Hematopoietic multipotent progenitor cell (in vitro differentiated cells): ENCODE measurements around the gene FGFR2. TPM values are rescaled to one million over a fixed set of nuclear protein-coding genes. Genes with fewer than 3 reads are reported as not detected.

ENCODE experiments used
- DNase-seq, 3 donors: peaks; one replicate each; pipeline ENCODE4 v3.0.0-alpha.2; 2011 to 2015; ENCODE audit warnings: low read depth in 2 of 3, low spot score in 2 of 3
- total RNA-seq: library from RNA; depleted of rRNA; stranded (reverse); fragments of >200 nt; gene quantifications from one replicate; pipeline ENCODE4 v1.2.3, GENCODE V29; 2012

FGFR2 gene
- total RNA-seq: not detected

DNA sequence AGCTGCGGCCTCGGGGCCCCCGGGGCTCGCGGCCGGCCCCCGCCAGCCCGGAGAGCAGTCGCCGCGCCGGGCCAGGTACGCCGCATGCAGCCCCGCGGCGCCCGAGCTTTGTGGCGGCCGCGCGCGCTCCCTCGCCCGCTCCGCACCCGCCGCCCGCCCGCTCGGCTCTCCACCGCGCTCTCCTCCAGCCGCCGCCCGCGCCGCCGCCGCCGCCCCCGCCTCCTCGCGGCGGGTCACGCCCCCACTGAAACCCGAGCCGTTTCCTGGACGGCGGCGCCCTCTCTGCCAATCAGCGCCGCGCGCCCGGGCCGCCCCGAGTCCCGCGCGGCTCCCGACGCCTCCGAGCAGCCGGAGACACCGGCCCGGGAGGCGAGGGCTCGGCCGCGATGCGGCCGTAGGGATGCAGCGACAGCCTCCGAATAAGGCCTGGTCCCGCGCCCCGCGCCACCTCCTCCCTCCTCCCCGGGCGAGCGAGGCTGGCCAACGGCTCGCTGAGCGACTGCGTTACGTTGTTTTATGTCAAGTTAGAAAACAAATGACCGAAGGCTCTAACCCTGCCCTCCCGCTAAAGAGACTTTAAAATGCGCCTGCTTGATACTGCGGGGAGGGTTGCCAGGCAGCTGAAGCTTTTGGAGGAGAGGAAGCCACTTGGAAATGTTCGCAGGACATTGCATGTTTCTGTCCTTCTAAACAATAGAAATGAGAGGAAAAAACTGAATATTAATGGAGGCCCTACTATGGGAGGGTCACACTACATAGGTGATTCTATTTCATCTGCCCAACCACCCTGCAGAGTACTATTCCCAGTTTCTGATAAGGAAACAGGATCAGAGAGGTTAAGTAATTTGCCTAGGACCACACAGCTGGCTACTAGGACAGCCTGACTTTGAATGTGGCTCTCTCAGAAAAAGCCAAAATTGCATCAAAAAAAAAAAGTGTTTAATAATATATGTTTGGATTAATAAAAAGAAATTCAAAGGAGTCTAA is at the start of gene FGFR2:
Gene FGFR2 (minus strand): TSS at position 182 of the 987 bp plus-strand sequence. CDS start 4,627 bp downstream, outside the sequence.
- DNase-seq: peak in 2 of 3 donors; percentile 55 to 60

DNA sequence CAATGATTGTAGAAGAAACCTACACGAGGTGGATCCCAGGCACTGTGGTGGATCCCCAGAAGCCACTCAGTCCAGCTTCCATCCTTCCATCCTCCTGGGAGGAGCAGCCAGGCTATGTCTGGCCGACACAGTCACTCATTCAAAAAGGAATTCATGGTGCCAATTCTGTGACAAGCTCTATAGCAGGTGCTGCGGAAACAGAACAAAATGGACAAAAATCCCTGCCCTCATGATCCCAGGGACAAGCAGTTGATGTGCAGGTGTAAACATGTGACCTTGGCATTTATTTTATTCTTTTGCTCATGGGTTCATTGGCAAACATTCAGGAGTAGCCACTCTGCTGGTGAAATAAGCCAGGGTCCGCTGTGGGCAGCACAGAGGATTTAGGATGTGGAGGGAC is 49.2 kb upstream of the FGFR2 start:
- DNase-seq: no peak

DNA sequence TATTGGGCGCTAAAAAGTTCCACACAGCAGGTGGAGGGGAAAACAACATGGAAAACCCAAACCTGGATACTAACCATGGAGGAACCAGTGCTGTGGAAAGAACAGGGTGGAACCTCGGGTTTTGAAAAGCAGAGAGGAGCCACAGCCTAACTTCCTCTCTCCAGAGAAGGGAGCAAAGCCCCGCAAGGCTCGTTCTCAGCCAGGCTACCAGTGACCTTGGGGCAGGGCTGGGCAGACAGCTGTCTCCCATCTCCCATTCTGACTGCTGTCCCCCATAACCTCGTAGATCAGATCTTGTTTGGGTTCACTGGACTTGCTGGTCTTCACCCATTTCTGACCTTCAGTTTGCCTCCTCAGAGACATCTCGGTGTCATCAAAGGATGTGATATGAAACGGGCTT is 47.5 kb upstream of the FGFR2 start:
- no peak for DNase-seq

DNA sequence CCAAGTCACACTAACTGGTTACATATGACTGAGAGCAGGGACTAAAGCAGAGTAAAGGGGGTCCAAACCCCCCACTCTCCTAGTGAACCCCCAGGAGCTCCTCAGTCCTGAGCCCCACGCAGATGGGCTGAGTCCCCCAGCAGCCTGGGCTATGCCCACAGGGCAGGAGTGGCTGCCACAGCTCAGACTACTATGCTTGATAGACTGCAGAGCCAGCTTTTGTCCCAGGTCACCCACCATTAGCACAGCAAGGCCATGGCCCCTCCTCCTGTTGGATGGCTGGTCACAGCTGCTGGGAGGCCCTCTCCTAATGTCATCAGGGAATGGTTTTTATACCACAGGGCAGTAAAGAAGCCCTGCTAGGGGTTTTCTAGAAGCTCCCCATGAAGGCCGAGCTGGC is 46.3 kb upstream of the FGFR2 start:
- no peak for DNase-seq

DNA sequence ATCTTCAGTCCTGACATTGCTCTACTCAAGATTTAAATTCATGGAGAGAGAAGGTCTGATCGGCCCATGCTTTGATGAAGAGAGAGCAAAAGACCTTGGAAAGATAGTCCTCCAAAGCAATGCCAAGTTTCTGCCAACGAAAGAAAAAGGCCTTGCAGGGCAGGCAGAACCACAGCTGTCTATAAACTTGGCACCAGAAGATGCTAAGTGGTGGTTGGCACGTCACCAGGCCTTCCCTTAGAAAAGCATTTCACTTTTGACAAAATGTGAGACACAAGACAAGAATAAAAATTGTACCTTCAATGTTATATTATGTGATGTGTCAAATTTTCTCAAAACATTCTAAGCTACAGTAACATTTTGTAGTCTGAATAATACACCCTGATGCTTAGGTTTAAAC is 42.0 kb upstream of the FGFR2 start:
- no peak for DNase-seq

DNA sequence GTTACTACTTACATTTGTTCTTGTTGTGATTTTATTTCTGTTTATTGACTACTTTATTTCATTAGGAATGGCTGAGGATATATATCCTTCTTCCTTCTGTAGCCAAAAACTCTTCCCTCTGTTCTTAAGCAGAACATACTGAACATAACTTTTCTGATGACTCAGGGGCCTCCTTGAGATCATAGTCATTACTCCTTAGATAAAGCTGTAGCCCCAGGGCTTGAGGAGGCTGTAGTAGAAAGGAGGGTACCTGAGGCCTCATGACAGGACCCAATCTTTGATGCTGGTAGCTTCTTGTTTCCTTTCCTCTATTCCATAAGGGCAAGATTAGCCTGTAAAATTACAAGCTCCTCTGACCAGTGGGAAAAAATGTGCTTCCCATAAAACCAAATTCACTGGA is 41.2 kb upstream of the FGFR2 start:
- DNase-seq: no peak

DNA sequence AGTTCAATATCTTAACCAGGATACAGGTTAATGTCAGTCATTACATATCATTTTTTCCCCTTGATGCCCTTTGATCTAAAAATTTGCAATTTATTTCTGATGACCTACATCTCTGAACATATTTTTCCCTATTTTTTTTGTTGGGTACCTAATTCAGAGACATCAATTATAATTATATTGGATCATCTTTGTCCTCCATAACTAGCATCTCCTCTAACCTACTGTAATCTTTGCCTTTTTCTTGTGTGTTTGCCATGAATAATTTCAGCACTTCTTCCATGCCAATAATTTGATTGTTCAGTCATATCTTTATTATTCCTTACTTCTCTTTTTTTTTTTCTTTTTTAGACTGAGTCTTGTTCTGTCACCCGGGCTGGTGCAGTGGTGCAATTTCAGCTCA is 39.2 kb upstream of the FGFR2 start:
- DNase-seq: no peak

DNA sequence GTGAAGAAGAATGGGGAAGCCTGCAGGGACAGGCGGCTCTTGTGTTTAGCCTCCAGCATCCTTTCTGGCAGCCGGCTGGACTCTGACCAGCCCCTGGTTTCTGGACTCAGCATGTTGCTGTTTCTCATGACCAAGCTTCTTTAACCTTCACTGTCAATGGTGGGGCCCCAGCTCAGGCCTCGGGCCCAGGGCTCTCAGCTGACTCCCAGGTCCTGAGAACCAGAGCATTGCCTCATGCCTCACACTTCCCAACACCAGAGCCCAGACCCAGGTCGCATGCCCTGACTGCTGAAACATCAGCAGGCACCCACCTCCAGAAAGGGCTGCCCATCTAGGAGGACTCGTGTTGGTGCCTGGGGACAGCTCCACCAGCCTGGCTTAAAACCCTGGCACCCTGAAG is 34.8 kb upstream of the FGFR2 start:
- no peak for DNase-seq

DNA sequence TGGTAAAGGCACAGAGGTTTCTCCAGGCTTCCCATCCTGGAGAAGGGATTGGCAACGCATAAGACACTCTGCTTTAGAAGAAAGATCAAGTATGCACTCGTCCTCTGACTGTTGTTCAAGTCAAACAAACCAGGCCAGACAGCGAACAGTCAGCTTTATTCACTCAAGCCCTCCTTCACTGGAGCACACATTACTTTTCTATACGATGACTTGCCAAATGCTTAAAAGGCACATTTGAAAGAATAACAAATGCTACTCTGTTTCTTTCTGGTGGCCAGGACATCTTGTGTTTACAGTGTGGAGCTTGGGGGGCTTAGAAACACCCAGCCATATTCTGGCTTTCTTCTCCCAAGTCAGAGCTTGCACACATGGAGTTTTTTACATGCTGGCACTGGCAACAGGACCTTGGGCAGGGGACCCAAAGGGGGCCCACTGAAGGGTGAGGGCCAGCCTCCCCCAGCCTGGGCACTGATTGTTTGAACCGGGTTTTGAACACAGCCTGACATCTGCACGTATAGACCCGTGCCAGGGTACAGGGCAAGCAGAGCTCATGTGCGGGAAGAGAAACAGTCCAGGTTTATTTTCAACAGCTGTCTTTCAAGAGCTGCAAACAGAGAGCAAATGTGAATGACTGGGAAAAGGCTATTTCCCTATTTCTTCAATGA is 33.3 kb upstream of the FGFR2 start:
- DNase-seq: no peak

DNA sequence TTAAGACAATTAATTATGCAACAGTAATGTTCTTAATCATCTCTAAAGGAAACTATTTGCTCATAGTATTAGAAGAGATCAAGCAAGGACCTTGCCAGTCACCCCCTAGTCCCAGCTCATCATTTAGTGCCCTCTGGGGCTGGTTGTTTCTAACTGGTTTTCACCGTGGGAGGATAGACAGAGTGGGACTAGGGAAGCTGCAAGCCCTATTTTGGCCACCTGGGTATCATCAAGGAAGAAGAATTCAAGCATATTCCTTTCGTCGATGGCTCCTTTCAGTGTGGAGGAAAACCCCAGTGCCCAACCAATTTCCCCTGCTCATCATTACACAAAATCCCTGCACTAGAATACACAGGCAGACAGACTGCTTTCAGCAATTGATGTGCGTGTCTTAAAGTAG is 30.6 kb upstream of the FGFR2 start:
- DNase-seq: no peak

DNA sequence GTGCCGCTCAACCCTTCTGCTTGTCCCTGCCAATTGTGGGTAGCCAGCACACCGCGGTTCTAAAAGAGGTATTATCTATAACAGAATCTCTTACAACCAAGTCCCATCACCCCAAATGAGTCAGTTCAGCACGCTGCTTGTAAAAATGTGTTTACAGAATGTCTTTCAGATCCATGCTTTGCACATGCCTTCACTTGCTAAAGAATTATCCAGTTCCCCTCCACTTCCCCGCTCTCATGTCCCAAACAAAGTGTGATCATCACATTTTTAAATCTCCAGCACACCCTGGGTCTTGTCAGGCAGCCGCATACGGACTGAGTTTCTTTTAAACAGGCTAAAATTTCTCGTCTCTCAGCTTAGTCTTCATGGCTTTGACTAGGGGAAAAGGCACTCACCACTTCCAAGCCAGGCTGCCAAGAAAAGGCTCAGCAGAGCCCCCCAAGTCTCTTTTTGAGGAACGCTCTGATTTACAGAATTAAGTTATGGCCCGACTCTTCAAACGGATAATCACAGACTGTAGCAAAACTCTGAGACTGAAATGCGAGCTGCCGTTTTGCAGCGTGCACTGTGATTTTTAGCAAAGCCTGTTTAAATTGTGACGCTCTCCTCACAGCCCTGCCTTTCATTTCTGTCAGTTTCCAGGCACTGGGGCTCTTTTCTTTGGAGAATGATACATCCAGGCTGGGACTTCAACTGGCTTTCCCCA is 29.8 kb upstream of the FGFR2 start:
- no peak for DNase-seq

DNA sequence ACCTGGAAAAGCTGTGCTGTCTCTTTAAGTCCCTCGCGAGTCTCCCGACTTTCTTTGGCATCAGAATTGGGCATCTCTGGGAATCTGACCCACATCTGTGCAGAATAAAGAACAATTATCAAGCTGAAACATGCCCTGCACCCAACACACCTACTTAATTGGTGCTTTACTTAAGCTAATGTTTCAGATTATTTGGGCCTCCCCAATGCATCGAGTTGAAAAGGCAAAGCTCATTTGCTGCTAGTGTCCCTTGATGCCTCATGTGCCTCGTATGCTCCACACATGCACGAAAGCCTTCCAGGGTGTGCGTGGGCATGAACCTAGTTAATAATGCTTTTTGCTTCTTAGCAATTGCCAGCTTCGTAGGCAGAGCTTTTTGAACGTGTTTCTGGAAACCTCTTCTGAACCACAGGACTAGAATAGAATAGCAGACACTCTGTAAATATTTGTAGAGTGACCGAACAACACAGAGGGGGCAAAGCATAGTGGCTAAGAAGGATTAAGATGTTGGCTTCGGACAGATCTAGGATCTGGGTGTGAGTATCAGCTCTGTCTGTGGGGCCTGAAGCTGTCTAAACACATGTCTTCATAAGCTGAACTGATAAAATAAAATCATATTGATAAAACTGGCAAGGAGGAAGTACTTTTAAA is 26.7 kb upstream of the FGFR2 start:
- no peak for DNase-seq

DNA sequence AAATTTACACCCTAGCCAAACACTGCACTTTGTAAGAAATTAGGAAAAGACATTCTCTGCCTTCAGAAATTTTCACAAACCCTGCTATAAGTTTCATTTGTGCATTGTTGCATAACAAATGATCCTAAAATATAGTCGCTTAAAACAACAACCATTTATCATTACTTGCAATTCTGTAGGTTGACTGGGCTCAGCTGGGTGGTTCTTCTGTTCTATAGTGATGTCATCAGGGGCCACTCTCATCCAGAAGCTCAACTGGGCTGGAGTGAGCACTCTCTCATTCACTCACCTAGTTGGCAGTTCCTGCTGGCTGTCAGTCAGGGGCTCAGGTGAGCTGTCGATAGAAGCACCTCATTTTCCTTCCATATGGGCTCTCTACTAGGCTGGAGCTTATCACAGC is 20.7 kb upstream of the FGFR2 start:
- no peak for DNase-seq

DNA sequence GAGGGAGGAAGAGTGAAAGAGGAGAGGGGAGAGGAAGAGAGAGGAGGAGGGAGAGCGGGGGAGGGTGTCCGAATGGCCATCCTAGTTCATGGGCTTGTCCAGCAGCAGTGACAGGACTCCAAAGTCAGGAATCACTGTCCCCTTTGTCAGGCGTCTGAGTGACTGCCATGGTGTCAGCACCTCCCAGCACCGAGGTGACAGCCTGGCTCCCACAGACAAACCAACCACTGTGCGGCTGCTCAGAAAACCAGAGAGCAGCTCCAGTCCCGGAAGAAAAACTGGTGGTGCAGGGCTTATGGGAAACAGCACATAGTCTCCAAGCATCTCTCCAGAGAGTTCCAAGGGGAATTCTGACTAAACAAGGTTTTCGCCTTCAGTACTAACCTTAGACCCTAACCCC is 18.9 kb upstream of the FGFR2 start:
- DNase-seq: no peak

DNA sequence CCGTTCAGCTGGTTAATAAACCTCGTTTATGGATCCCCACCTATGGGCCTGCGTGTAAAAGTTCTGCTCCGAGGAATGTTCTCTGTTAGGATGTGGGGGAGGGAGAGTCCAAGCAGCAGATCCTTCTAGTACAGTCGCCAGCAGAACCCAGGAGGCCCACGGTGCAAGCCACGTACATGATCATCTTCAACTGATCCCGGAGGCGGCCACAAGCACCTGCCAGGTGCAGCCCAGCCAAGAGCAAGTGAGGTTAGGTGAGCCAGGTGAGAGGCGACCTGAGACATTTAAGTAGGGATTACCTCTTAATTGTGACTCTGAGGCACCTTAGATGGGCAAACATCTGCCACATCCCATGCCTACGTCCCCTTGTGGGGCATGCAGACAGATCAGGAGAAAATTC is 18.0 kb upstream of the FGFR2 start:
- DNase-seq: no peak

DNA sequence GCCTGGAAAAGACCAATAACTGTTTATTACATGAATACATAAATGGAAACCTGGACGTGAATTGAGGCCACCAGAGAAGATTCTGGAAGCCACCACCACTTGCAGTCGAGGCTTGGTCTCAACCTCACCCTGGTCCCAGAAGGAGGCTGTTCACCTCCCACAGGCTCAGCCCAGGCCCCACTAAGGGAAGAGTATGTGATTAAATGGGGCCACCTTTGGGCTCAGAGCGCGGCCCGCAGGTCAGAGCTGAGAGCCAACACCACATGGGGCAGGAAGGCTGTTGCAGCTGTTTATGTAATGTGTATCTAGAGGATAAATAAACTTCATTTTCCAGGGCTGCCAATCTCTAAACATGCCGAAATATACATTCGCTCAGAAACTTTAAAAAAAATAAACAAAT is 17.6 kb upstream of the FGFR2 start:
- DNase-seq: no peak

DNA sequence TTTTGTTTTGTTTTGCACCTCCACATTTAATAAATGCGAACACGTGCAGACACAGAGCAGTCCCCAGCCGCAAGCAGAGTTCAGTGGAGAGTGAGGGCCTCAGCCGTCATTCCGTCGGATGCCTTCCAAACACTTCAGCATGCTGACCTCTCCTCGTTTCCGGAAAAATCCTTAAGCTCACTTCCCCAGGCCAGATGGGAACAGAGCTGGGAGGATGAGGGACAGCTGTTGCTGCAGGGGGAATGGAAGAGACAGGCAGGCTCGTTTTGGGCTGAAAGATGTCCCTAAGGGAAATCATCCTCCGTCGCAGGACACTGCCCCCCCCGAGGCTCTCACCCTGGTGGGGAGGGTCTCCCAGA is 17.2 kb upstream of the FGFR2 start:
- DNase-seq: no peak

DNA sequence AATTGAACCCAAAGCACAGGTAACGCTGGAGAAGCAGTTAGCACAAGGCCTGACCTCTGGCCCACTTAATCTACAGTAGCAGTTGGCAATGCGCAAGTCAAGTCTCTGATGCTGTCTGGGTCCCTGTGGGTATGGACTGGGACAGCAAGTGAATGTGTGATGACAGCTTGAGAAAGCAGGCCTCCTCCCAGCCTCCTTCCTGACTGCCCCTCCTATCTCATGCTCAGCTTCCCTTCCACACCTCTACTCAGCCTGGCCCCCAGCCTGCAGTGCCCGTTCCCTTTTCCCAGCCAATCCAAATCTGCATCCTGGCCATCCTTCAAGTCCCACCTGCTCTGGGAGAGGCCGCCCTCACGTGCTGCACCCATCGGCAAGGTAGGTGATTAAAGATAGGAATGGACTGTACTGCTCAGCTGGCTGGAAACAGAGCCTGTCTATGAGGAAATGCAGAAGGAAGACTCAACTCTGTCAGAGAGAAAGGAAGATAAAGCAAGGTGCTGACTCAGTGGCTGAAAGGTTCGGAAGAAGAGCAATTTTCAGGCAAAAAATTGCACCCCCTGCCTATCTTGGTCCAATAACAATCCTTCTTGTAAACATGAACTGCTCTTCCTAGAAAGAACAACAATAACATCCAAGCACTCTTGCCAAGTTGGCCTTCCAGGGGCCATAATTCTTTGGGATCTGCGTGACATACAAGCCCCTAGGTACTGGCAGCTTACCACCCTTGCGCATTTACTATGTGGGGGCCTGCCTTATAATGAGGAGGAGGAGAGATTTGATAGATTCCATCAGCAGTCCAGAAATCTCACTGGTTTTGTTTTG is 16.6 kb upstream of the FGFR2 start:
- no peak for DNase-seq

DNA sequence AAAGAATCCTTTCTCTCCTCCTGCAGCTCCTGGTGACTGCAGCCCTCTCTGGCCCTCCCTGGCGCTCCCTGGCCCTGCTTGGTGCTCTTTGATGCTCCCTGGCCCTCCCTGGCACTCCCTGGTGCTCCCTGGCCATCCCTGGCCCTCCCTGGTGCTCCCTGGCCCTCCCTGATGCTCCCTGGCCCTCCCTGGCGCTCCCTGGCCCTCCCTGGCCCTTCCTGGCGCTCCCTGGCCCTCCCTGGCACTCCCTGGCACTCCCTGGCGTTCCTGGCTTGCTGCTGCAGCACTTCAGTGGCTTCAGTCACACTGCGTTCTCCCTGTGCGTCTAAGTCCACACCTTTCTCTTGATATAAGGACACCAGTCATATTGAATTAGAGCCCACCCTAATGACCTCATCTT is 15.2 kb upstream of the FGFR2 start:
- no peak for DNase-seq
